Neural progenitor cell (in vitro differentiated cells): ENCODE results near the gene SETD3.

Experiments
- EZH2 ChIP-seq: fragments of 200-600 bp; sonication (generic); IDR thresholded peaks from 2 replicates; pipeline ENCODE4 v1.6.1; 2017; ENCODE audit warnings: antibody characterized with exemption, mild to moderate bottlenecking, moderate library complexity
- EZH2phosphoT487 ChIP-seq: fragments of 200-600 bp; sonication (generic); IDR thresholded peaks from 2 replicates; pipeline ENCODE4 v1.6.1; 2017; ENCODE audit warnings: antibody characterized with exemption
- TF ChIP-seq, protein P1 (sequence below): fragments of 200-600 bp; sonication (generic); IDR thresholded peaks from 2 replicates; pipeline ENCODE4 v1.5.1; 2017; ENCODE audit warnings: antibody characterized with exemption, mild to moderate bottlenecking

DNA sequence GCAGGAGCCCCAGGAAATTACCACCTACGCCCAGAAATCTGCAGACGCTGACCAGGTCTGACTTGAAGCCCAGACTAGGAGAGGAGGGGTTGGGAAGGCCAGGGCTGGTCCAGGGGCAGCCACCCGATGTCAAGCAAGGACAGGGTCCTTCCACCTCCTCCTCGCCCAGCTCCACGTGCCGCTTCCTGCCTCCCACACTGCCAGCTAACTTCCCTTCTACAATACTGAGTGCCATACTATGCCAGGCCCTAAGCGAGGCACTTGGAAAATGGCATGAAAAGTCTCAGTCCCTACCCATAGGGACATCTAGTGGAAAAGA, 71.7 kb downstream of the SETD3 start:
- TF ChIP-seq, protein P1, sequence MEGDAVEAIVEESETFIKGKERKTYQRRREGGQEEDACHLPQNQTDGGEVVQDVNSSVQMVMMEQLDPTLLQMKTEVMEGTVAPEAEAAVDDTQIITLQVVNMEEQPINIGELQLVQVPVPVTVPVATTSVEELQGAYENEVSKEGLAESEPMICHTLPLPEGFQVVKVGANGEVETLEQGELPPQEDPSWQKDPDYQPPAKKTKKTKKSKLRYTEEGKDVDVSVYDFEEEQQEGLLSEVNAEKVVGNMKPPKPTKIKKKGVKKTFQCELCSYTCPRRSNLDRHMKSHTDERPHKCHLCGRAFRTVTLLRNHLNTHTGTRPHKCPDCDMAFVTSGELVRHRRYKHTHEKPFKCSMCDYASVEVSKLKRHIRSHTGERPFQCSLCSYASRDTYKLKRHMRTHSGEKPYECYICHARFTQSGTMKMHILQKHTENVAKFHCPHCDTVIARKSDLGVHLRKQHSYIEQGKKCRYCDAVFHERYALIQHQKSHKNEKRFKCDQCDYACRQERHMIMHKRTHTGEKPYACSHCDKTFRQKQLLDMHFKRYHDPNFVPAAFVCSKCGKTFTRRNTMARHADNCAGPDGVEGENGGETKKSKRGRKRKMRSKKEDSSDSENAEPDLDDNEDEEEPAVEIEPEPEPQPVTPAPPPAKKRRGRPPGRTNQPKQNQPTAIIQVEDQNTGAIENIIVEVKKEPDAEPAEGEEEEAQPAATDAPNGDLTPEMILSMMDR = no peak
- TF ChIP-seq EZH2 = no peak
- TF ChIP-seq EZH2phosphoT487 = no peak
